GM18520 (cell line): Measurements from ENCODE around the gene OOSP1.
"Not testable (repeated sequence)": the region's sequence is repeated elsewhere in the genome, so short reads cannot be mapped to it uniquely, and the experiment has no call there.

Experiments
- ATAC-seq: cut with Tn5 transposase; IDR thresholded peaks from one replicate; pipeline ENCODE4 v1.9.1; 2021; ENCODE audit not compliant: unreplicated experiment

Gene OOSP1

DNA sequence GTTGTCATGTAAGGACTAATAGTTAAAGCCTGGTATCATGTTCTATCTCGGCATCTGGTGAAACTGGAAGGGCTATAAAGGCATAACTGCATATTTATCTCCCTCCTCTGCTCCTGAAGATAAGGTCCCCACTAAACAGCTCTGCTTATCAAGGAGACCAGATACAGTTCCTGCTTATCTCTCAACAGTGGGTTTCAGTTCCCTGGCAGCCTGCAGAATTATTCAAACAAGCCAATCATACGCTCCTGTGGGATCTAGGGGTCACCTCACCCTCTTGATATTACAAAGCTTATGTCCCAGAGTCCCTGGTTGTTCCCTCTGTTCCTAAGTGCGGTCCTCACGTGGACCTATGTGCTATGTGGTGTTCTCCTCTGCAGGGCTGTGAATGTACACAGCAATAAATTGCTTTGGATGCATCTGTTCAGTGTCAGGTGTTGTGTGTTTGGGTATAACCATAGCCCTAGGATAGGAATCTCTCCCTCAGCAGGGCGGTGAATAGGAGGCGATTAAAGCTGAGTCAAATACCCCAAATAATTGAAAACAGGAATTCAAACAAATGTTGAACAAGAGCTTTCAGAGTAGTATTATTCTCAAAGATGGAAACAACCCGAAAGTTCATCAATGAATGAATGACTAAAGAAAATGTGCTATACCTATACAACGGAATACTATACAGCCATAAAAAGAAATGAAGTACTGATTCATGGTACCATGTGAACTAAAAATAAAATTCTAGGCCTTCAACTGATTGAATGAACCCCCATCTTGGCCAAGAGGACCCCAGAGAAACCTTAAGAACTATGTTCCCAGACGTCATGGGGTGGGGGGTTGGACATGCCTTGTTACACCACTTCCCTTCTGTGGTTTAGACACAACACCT lies 22.5 kb downstream of the OOSP1 start:
- no peak for ATAC-seq

DNA sequence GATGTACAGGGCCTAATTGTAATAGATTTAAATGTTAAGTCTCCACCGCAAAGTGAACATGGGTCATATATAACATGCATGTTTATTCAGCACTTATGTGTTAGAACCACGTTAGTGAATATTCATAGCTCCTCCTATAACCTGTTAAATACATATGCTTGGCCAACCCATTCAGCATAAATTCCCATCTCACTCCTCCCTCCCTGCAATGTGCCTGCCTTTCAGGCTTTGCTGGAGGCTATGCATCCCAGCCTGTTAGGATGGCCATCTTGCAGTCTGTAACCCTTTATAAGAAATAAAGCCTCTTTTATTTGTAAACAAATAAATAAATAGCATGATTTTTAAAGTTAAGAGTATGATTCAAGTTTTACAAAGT lies 23.9 kb downstream of the OOSP1 start:
- no peak for ATAC-seq

DNA sequence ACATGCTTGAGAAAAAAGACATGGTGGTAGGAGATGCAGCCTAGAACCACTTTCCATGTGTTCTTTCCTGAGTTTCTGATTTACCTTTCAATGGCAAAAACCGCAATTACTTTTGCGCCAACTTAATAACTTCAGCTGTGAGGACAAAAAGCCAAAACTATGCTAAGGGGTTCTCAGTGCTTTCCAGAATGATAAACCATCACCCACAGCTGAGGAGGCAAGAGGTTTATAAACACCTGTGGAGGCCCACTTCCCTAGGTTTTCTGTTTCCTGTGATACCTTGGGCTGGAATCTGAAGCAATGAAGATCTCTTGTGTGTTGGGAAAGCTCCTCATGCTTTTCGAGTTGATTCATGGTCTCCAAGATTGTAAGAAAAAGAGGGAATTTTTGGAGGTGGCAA lies 25.5 kb downstream of the OOSP1 start, which contains the start of gene OOSP4A:
Gene OOSP4A (plus strand): TSS at position 301 of the 400 bp plus-strand sequence. CDS start 0 bp downstream, at position 301.
- ATAC-seq: no peak

DNA sequence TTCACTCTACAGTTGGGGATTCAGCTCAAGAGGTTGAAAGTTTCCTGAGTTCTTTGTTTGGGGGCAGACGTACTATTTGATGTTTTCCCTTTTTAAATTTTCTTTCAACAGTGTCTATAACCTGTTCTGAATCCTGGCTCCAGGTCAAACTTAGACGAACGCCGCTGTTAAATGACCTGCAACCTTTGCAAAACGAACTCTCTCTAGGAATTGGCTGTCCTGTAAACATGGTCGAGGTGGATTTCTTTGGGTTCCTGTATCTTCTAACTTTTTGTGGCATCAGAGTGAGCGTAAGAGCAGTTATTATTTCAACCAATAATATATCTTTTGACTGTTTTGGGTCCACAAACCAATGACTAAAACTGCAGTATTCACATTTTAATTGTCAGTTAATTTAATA lies 27.2 kb downstream of the OOSP1 start:
- ATAC-seq: no peak

DNA sequence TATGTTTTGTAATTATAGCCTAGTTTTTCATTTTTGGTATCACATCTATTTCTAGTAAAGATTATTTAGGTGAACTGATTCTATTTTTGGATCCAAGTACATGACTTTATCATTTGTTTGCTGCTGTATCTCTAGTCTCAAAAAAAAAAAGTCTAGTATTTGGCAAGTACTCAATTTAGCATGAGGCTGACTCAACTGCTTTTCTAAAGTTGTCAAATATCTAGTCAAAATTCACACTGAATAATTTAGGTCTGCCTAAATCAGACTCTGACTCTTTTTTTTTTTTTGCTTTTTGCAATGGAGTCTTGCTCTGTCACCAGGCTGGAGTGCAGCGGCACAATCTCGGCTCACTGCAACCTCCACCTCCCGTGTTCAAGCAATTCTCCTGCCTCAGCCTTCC lies 28.0 kb downstream of the OOSP1 start:
- ATAC-seq: no peak

DNA sequence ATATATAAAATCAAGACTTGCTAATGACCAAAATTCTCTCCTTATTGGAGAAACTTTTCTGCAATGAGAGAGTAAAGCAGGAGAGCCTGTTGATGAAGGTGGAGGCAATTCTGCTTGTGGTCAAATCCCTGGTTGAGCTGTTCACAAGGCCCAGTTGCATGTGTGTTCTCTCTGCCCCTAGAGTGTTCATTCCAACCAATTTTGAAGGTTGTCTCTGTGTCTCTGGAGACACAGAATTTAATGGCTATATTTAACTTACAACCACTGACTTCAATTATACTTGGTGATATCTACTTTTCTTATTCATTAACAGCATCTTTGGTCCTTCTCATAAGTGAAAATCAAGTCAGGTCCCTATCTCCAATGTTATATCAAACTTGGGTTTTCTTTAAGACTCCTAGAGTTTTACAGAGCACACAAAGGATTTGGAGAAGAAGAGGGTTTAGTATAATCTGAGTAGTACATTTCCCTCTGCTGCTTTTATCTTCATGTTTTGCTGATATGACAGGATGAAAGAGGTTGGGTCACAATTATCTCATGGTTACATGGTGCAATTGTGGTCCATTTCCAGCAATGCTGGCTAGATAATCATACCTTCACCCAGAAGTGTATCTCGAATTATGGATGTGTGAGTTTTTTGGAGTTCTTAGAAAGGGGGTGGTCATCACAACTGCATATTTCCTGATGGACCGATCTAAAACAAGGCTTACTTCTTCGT lies 29.6 kb downstream of the OOSP1 start:
- ATAC-seq: no peak

DNA sequence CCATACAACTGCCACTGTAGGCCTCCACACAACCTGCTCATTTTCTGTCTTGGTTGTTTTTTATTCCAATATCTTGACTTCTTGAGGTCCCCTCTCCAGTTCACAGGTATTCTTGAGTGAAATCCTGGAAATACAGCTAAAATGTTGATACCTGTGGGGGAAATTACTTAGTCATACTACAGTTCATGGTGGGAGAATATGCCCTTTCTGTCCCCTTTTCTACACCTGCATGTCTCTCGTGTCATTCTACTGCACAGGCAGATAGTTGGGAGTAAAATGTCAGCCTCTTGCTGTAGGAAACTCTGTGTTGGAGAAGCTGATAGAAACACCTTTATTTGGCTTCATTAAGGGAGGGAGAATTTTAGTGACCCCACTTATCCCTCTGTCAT lies 30.2 kb downstream of the OOSP1 start:
- no peak for ATAC-seq

DNA sequence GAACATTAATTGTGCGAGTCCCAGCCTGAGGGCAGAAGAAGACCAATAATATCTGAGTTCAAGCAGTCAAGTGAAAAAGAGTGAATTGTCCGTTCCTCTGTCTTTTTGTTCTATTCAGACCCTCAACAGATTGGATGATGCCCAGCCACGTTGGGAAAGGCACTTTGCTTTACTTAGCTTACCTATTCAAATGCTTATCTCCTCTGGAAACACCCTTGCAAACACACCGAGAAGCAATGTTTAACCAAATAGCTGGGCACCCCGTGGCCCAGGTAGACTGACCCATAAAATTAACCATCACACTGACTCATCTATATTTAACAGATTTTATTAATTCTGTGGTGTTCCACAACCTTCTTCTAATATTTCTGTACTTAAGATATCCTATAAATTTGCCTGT lies 34.9 kb downstream of the OOSP1 start:
- ATAC-seq: no peak

DNA sequence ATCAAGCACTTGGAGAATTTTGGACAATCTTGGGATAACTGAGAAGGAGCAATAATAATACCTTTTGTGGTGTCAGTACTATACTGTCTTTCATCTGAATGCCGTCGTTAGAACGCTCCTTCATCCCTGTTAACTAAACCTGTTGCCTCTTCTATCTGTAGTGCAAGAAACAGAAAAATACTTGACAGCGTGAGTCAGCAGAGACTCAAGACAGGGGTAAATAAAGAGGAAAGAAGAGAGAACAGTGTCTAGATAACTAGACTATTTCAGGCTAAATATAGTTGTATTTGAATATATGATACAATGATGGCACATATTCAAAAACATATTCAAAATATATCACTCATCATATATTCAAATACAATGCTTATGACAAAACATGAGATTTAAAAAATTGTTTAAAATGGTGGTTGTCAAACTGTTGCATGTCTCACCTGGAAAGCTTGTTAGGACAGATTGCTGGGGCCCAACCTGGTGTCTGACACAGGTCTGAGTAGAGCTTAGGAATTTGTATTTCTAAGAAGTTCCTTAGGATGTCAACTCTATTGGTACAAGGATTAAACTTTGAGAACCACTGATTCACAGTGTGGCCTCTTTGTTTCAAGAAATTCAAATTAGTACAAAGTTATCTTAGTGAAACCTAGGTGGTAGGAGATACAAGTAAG lies 43.0 kb downstream of the OOSP1 start:
- no peak for ATAC-seq

DNA sequence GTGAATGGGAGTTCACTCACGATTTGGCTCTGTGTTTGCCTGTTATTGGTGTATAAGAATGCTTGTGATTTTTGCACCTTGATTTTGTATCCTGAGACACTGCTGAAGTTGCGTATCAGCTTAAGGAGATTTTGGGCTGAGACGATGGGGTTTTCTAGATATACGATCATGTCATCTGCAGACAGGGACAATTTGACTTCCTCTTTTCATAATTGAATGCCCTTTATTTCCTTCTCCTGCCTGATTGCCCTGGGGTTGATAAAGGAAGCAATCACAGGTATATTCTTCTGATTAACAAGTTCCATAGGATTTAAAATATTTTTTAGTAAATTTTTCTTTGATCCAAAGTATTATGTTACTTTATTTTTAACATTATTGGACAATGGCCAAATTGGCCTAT lies 43.8 kb downstream of the OOSP1 start:
- not testable (repeated sequence) for ATAC-seq

DNA sequence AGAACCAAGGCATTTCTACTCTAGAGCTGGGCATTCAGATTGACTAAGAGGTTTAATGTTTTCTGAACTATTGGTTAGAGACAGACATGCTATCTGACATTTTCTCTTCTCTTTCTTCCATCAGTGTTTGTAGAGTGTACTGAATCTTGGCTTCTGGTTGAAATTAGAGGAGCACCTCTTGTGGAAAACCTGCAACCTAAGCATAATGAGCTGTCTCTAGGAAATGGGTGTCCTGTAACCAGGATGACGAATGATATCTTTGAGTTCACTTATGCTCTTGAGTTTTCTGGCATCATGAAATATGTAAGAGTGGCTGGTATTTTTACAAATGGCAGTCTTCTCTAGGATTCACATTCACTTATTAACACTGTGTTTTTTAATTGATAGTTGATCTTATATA lies 45.0 kb downstream of the OOSP1 start:
- no peak for ATAC-seq

DNA sequence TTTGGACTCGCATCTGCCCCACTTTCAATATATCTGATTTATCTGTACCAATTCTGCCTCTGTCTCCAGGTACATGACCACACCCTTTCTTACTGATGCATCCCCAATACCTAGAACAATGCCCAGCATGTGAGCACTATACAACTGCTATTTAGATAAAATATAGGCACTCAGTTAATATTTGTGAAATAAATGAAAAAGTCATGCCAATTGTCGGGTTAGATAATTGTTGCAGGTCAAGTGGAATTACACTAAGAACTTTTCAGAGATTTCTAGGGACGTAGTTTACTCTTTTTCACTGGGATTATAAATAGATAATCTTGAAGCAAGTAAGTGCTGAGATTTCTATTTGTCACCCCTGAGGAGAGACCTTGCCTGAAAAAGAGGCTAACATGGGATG lies 46.1 kb downstream of the OOSP1 start:
- ATAC-seq: no peak

DNA sequence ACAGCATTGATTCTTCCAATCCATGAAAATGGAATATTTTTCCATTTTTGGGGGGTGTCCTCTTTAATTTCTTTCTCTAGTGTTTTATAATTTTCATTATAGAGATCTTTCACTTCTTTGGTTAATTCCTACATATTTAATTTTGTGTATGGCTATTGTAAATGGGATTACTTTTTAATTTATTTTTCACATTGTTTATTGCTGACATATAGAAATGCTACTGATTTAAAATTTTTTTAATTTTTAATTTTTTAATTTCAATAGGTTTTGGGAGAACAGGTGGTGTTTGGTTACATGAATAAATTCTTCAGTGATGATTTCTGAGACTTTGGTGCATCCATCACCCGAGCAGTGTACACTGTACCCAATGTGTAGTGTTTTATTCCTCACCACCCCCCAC lies 52.2 kb downstream of the OOSP1 start:
- ATAC-seq: no peak

DNA sequence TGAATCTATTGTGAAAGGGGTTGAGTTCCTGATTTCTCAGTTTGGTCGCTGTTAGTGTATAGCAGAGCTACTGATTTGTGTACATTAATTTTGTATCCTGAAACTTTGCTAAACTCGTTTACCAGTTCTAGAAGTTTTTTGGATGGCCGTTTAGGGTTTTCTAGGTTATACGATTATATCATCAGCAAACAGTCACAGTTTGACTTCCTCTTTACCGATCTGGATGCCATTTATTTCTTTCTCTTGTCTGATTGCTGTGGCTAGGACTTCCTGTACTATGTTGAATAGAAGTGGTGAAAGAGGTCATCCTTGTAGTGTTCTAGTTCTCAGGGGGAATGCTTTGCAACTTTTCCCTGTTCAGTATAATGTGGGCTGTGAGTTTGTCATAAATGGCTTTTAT lies 54.2 kb downstream of the OOSP1 start:
- ATAC-seq: no peak

DNA sequence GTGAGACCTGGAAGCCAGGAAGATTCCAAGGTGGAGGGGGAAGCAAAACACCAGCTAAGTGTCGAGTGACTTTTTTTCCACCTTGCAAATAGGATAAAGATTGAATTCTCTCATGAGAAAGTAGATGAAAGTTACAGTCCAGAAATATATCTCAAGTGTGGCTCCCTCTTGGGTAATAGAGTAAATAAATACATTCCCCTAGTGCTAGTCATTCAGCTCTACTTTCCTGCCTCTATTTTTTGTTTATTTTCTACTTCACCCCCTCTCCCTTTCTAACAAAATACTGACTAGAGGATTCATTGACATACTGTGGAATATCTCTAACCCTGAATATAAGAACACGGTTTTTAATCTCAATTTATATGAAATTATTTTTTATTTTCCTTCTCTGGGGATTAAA lies 59.6 kb downstream of the OOSP1 start:
- ATAC-seq: no peak

DNA sequence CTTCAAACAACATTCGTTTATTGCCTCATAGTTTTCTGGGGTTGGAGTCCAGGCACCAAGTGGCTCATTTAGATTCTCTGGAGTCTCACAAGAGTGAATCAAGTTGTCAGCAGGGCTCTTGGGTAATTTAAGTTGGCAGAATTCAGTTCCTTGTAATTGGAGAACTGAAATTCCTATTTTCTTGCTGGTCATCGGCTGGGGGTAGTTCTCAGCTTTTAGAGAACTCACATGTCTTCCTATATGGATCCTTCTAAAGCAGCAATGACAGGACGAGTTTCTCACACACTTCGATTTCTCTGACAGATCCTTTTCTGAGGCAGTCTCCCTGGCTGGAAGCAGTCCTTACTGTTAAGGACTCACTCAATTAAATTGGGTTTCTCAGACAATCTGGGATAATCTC lies 61.5 kb downstream of the OOSP1 start:
- ATAC-seq: no peak

DNA sequence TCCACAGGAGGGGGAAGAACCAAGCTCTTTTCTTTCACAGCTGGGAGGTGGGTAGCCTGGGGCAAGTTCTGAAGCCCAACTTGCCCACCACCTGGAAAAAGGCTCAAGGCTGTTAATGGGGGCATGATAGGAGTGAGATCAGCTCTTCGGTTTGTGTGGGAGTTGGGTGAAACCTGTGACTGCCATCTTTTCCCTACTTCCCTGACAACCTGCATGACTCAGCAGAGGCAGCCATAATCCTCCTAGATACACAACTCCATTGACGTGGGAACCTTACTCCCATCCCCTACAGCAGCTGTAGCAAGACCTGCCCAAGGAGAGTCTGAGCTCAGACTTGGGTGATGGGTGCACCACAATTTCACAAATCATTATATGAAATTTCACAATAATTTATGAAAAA lies 65.5 kb downstream of the OOSP1 start:
- no peak for ATAC-seq

DNA sequence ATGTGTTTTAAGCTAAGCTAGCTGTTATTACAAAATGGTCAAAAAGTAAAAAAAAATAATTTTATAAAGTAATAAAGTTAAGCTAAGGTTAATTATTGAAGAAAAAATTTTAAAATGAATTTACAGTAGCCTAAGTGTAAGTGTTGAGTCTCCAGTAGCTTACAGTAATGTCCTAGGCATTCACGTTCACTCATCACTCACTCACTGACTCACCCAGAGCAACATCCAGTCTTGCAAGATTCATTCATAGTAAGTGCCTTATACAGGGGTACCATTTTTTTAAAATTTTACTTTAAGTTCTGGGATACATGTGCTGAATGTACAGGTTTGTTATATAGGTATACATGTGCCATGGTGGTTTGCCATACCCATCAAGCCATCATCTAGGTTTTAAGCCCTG lies 67.1 kb downstream of the OOSP1 start:
- ATAC-seq: no peak
